ENCODE measurements around the gene FLT4.

DNA sequence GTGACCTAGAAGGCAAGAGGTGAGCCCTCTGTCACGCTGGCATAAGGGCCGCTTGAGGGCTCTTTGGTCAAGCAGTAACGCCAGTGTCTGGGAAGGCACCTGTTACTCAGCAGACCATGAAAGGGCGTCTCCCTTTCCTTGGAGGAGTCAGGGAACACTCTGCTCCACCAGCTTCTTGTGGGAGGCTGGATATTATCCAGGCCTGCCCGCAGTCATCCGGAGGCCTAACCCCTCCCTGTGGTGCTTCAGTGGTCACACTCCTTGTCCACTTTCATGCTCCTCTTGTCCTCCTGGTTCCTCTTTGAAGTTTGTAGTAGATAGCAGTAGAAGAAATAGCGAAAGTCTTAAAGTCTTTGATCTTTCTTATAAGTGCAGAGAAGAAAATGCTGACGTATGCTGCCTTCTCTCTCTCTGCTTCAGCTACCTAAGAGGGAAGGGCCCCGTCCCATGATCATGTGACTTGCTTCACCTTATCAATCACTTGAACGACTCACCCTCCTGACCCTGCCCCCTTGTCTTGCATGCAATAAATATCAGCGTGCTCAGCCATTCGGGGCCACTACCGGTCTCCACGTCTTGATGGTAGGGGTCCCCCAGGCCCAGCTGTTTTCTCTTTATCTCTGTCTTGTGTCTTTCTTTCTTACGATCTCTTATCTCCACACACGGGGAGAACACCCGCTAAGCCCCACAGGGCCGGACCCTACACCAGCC, 41.4 kb downstream of the FLT4 start:
- TF ChIP-seq, protein P1, sequence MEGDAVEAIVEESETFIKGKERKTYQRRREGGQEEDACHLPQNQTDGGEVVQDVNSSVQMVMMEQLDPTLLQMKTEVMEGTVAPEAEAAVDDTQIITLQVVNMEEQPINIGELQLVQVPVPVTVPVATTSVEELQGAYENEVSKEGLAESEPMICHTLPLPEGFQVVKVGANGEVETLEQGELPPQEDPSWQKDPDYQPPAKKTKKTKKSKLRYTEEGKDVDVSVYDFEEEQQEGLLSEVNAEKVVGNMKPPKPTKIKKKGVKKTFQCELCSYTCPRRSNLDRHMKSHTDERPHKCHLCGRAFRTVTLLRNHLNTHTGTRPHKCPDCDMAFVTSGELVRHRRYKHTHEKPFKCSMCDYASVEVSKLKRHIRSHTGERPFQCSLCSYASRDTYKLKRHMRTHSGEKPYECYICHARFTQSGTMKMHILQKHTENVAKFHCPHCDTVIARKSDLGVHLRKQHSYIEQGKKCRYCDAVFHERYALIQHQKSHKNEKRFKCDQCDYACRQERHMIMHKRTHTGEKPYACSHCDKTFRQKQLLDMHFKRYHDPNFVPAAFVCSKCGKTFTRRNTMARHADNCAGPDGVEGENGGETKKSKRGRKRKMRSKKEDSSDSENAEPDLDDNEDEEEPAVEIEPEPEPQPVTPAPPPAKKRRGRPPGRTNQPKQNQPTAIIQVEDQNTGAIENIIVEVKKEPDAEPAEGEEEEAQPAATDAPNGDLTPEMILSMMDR (optimal IDR thresholded peaks at IDR 0.05 in 1 of 3, IDR thresholded peaks at IDR 0.05 in 1 of 3, conservative IDR thresholded peaks at IDR 0.05 in 1 of 3; ENCODE audit: extremely low read depth in 1 of 3, insufficient read depth in 2 of 3, low read length in 3 of 3): no peak
- TF ChIP-seq EZH2 (IDR thresholded peaks at IDR 0.05; ENCODE audit: low read length): no peak
